Activated gamma-delta T cell treated with anti-CD3 and anti-CD28 coated beads, Interleukin-2, amount 50 U/mL, for 16 hours (primary cell): ENCODE measurements around the gene CCDC136.

Experiments
- DNase-seq: peaks from one replicate; pipeline ENCODE4 v3.0.0-alpha.2; 2020; ENCODE audit warnings: low read depth

Gene CCDC136

GRCh38 chr7:128777156-128778123 lies 14.3 kb upstream of the CCDC136 start:
- no peak for DNase-seq

DNA sequence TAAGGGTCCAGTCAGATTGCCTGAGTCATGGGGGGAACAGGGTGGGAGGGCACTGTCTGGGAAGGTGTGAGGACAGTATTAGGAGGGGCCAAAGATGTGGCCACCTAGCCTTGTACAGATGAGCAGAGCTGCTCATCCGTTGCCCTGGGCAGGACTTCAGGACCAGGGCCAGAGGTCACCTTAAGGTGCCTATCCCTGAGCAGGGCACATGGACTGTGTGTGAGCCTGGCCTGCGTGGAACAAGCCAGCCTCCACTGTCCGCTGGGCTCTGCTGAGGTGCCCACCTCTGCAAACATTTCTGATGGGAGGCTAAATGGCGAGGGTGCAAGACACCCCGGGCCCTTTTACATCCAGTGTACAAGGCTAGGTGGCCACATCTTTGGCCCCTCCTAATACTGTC lies 12.8 kb upstream of the CCDC136 start:
- no peak for DNase-seq

GRCh38 chr7:128781126-128781525 lies 10.6 kb upstream of the CCDC136 start:
- no peak for DNase-seq

GRCh38 chr7:128781851-128782250 lies 9.9 kb upstream of the CCDC136 start:
- no peak for DNase-seq

DNA sequence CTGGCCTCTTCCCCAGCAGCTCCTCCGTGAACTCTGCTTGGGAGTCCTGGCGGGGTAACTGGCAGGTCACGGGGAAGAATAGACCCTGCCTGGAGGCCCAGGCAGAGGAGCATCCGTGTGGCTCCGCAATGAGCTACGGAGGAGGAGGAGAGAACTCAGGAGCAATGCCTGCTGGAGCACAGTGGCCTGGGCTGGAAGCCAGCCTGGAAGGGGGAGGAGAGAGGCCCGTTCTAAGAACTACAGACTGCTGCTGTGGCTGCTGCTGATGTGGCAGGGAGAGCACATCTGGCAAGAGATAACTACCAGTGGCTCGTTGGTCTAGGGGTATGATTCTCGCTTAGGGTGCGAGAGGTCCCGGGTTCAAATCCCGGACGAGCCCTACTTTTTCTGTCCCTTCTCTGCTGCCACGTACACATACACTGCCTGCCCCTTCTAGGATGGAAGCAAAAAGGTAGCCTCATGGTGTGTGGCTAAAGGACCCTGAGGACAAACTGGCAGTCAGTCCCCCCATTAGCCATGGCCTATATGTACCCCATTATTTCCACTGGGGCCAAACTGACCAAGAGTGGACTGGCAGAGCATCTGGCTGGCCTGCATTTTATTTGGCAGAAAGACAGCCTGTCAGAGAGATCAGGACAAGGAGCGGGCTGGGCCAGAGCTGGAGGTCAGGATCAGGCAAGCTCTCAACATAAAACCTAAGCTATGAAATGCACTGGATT lies 8.5 kb upstream of the CCDC136 start:
- DNase-seq, result no peak

GRCh38 chr7:128785738-128786137 lies 6.0 kb upstream of the CCDC136 start:
- DNase-seq, result no peak

GRCh38 chr7:128788446-128789412 lies 3.0 kb upstream of the CCDC136 start:
- no peak for DNase-seq

DNA sequence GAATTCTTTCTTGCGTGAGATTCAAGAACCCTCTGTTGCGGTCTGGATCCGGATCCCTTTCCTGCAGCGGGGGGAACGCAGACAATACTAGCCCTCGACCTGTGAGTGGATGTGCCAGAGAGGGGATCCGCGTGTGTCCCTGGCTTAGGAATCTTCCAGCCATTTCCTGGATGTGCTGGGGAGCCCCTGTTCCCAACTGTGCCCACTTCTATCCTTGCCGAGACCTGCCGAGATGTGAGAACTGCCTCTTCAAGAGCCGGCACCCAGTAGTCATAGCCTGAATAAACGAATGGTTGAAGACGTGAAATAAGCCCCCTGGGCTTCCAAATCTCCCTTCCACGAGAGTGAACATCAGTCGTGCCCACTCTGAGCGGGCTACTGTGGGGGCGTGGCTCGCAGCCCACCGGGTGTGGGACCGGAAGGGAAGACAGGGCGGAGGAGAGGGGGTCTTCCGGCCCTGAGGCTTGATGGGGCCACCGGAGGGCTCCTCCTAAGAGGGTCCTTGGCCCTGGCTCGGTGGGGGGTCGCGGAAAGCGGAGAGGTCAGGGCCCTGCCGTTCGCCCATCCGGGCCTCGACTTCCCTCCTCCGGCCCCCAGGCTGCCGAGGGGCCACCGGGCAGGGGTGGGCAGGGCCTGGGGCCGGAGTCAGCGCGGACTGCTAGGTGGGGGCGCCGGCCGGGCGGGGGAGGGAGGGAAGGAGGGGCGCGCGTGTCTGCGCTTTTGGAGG lies 1.3 kb upstream of the CCDC136 start:
- DNase-seq, result no peak

GRCh38 chr7:128791972-128792327 lies 182 bp downstream of the CCDC136 start:
- DNase-seq, result no peak

- no peak for DNase-seq
These were observed 858 bp downstream of the CCDC136 start for GRCh38 chr7:128792471-128793180.

- no peak for DNase-seq
These were observed 1.4 kb downstream of the CCDC136 start for GRCh38 chr7:128793181-128793547.

DNA sequence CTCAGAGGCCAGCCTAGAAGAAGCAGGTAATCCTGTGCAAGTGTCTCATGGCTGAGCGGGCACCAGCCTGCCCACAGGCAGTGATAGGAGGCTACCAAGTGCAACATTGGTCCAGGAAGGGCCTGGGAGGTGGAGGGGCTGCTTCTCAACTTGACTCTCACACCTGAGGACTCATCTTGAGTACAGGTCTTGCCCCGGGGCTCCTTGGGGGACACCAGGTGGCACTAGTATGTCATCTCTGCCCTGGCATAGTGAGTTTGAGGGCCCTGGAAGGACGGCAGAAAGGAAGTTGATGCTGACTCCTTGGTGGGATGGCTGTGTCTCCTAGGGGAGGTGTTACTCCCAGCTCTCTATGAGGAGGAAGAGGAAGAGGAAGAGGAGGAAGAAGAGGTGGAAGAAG lies 2.3 kb downstream of the CCDC136 start:
- DNase-seq, result no peak

GRCh38 chr7:128794436-128794835 lies 2.7 kb downstream of the CCDC136 start:
- no peak for DNase-seq

DNA sequence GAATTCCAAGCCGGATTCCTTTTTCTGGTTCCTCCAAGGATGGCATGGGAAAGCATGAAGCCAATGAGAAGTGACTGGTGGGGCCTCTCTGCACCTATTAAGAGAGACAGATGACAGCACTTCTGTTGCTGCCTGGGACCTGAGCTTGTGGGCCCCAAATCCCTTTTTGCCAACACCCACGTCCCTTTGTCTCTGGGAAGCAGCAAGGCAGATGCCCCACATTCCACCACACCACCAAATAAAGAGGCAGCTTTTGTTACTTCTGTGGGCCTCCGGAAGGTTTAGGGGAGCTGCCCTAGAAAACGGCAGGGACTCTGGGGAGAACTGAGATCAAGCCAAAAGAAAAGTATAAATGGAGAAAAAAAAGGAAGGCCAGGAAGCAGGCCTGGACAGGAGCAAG lies 3.4 kb downstream of the CCDC136 start:
- DNase-seq, result no peak

- DNase-seq, result no peak
These were observed 4.6 kb downstream of the CCDC136 start for GRCh38 chr7:128796327-128796726.

DNA sequence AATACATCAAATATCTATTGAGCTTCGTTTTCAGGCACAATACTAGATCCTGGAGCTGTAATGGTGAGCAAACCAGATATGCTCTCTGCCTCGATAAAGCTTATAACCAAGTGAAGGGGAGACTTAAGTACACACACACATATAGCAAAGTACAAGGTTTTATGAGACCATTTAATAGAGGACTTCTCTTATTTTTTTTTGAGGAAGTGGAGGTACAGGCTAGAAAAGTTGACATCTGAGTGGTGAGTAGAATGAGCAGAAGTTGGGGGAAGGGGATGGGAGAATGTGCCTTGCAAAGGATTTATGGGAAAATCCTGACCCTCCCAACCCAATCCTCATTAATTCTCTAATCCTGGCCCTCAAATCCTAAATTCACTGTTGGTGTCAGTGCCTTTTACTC lies 7.7 kb downstream of the CCDC136 start:
- no peak for DNase-seq

GRCh38 chr7:128800567-128800966 lies 8.8 kb downstream of the CCDC136 start:
- DNase-seq, result no peak

GRCh38 chr7:128801003-128801402 lies 9.2 kb downstream of the CCDC136 start:
- no peak for DNase-seq

- DNase-seq, result no peak
These were observed 10.1 kb downstream of the CCDC136 start for GRCh38 chr7:128801667-128802418.

GRCh38 chr7:128804484-128804883 lies 12.7 kb downstream of the CCDC136 start:
- no peak for DNase-seq
